Stomach (tissue), 9 donors: ENCODE data around the gene PPEF1. TPM values are rescaled to one million over a fixed set of nuclear protein-coding genes. Genes with fewer than 3 reads are reported as not detected.

Experiments used
- DNase-seq, 2 donors: peaks; one replicate each; pipeline versions ENCODE4 v3.0.0 to v3.0.0-alpha.2; 2013 to 2019
- H3K27ac ChIP-seq, 5 donors: fragments of 200-600 bp in 4 of 5; sonication (generic) in 4 of 5; one replicate each; pipeline ENCODE4 v1.5.1; 2013 to 2019; ENCODE audit warnings: mild to moderate bottlenecking in 1 of 5, moderate library complexity in 1 of 5
- H3K27me3 ChIP-seq, 3 donors: fragments of 200-600 bp; sonication (generic); one replicate each; pipeline ENCODE4 v1.5.1; 2017 to 2019; ENCODE audit warnings: mixed run types in 1 of 3
- H3K36me3 ChIP-seq, 4 donors: fragments of 200-600 bp; sonication (generic); 1 replicate in 3 of 4; 2 replicates in 1 of 4; pipeline ENCODE4 v1.5.1; 2016 to 2019
- H3K4me1 ChIP-seq, 4 donors: fragments of 200-600 bp; sonication (generic); one replicate each; pipeline ENCODE4 v1.5.1; 2016 to 2019
- H3K4me3 ChIP-seq, 4 donors: fragments of 200-600 bp; sonication (generic) in 3 of 4; one replicate each; pipeline ENCODE4 v1.5.1; 2016 to 2019; ENCODE audit warnings: mild to moderate bottlenecking in 1 of 4
- H3K9me3 ChIP-seq, 4 donors: fragments of 200-600 bp; sonication (generic); one replicate each; pipeline ENCODE4 v1.5.1; 2016 to 2019
- CTCF ChIP-seq, 7 experiments: fragments of 450-650 bp in 4 of 7; fragments of 200-600 bp in 3 of 7; sonication (generic) in 3 of 7; IDR thresholded peaks; one replicate each; pipeline ENCODE4 v1.5.1; 2016 to 2019; ENCODE audit warnings: antibody characterized with exemption in 7 of 7, control low read depth in 2 of 7, mild to moderate bottlenecking in 1 of 7
- EP300 ChIP-seq: sonication (generic); formaldehyde crosslinking; IDR thresholded peaks from one replicate; pipeline ENCODE4 v1.6.1; 2017; ENCODE audit warnings: antibody characterized with exemption
- POLR2A ChIP-seq, 4 donors: fragments of 450-650 bp; IDR thresholded peaks; one replicate each; pipeline ENCODE4 v1.6.1; 2016; ENCODE audit warnings: antibody characterized with exemption in 4 of 4, control low read depth in 2 of 4, mild to moderate bottlenecking in 1 of 4, moderate library complexity in 1 of 4
- POLR2AphosphoS5 ChIP-seq, 3 donors: sonication (generic); formaldehyde crosslinking; IDR thresholded peaks; one replicate each; pipeline ENCODE4 v1.6.1; 2016; ENCODE audit warnings: antibody characterized with exemption in 3 of 3
- WGBS, 5 donors: extraction: QIAGEN DNeasy Blood & Tissue Kit in 3 of 5; methylation state at CpG; one replicate each; pipeline versions ENCODE4 v1.1.5 to v1.1.7; 2013 to 2018; 5-methylcytosine and 5-hydroxymethylcytosine counted together
- intact Hi-C: fragments of 100-400 bp; cut with DNase I; formaldehyde crosslinking; loops from one replicate; pipeline ENCODE4 v1.15.1; 2023; ENCODE audit warnings: low total_unique reads
- polyA plus RNA-seq, 3 donors: library from polyadenylated mRNA; stranded (reverse); fragments of 200-250 nt; gene quantifications; one replicate each; pipeline ENCODE4 v1.2.3, GENCODE V29; 2013
- total RNA-seq, 5 donors: library from RNA; depleted of rRNA; stranded (reverse); fragments of >200 nt; gene quantifications; one replicate each; pipeline versions ENCODE4 v1.1.0 to v1.2.3, GENCODE V29; 2014 to 2016
- donor health status: healthy with polysubstance abuse.
- donor health status: Bipolar disorder and iron deficiency.
- donor health status: healthy.

Gene PPEF1
- total and polyA plus RNA-seq, 8 donors: 0.08 to 1.3 (median 0.22) TPM; not detected in 4

- no peaks in the 10 kb centered on the region for H3K9me3 ChIP-seq
- H3K27ac ChIP-seq: no peak overlapping the region
- intact Hi-C loops: no loop called here
- H3K27me3 ChIP-seq: peaks cover 0 to 4% (median 0%) of the 10 kb centered on the region in 3 donors
- no peaks in the 10 kb centered on the region for H3K36me3 ChIP-seq
- no peak overlapping the region for H3K4me3 ChIP-seq
- peaks cover 0 to 18% (median 10%) of the 10 kb centered on the region in 4 donors for H3K4me1 ChIP-seq
- DNase-seq: no peak
- TF ChIP-seq POLR2A (IDR thresholded peaks at IDR 0.05) (no peak), POLR2AphosphoS5 (IDR thresholded peaks at IDR 0.05) (no peak)
- 90 to 98% (median 91%) methylated on average over 9 to 27 of the region's 27 CpGs for WGBS, 5 donors
Measured at GRCh38 chrX:18874560-18875255, 167.3 kb downstream of the PPEF1 start.

GRCh38 chrX:18875256-18875878 lies 167.9 kb downstream of the PPEF1 start:
- H3K9me3 ChIP-seq: no peaks in the 10 kb centered on the region
- peaks cover 0 to 4% (median 0%) of the 10 kb centered on the region in 3 donors for H3K27me3 ChIP-seq
- WGBS, 5 donors: 72 to 100% (median 74%) methylated on average over 3 to 15 of the region's 15 CpGs
- H3K4me1 ChIP-seq: peaks cover 0 to 18% (median 10%) of the 10 kb centered on the region in 4 donors
- H3K4me3 ChIP-seq: no peak overlapping the region
- no peak for DNase-seq
- no peak overlapping the region for H3K27ac ChIP-seq
- no peak for TF ChIP-seq POLR2AphosphoS5 (IDR thresholded peaks at IDR 0.05)
- no peak for TF ChIP-seq EP300
- no peak for TF ChIP-seq POLR2A (IDR thresholded peaks at IDR 0.05)
- TF ChIP-seq CTCF (IDR thresholded peaks at IDR 0.05): no peak
- intact Hi-C loops: no loop called here
- H3K36me3 ChIP-seq: no peaks in the 10 kb centered on the region

- TF ChIP-seq POLR2A (IDR thresholded peaks at IDR 0.05): no peak
- no peak for TF ChIP-seq POLR2AphosphoS5 (IDR thresholded peaks at IDR 0.05)
- no peak for TF ChIP-seq EP300
Measured at GRCh38 chrX:18877469-18877868, 170.0 kb downstream of the PPEF1 start.

More at GRCh38 chrX:18877469-18877868, 170.0 kb downstream of the PPEF1 start:
- WGBS, 5 donors: 57 to 71% (median 65%) methylated on average over 5 to 7 of the region's 7 CpGs
- Histone ChIP-seq H3K4me1 (peaks cover 0 to 5% (median 1%) of the 10 kb centered on the region in 4 donors), H3K27ac (no peak overlapping the region), H3K4me3 (no peak overlapping the region), H3K9me3 (peaks cover 0 to 2% (median under 1%) of the 10 kb centered on the region in 4 donors), H3K27me3 (peaks cover 0 to 4% (median 0%) of the 10 kb centered on the region in 3 donors), H3K36me3 (no peaks in the 10 kb centered on the region)
- intact Hi-C loops: no loop called here
- peak in 1 of 2 donors; percentile 55 for DNase-seq

Other genes with a start within 250 kb of the PPEF1 start
- not detected for gene RS1, start 35.5 kb upstream of the PPEF1 start, total RNA-seq
- not detected for gene RS1, start 35.5 kb upstream of the PPEF1 start, polyA plus RNA-seq